Neural cell (in vitro differentiated cells): ENCODE measurements around the gene CLSTN1. TPM values are rescaled to one million over a fixed set of nuclear protein-coding genes. Genes with fewer than 3 reads are reported as not detected.

Experiments used
- H2AFZ ChIP-seq: fragments of 200-600, 300-800 bp; sonication (generic), shearing (Covaris generic); 2 replicates; pipeline ENCODE4 v1.6.0; 2014; ENCODE audit warnings: low read depth, mild to moderate bottlenecking, antibody characterized with exemption, low read length, moderate library complexity
- H3F3A ChIP-seq: fragments of 200-600 bp; shearing (Covaris generic); 2 replicates; pipeline ENCODE4 v1.6.1; 2016; ENCODE audit warnings: mild to moderate bottlenecking, moderate library complexity, mixed read lengths, antibody characterized with exemption, low read length; ENCODE audit not compliant: insufficient read depth, poor library complexity, severe bottlenecking
- H3K27ac ChIP-seq: fragments of 200-600, 300-800 bp; sonication (generic), shearing (Covaris generic); 2 replicates; pipeline ENCODE4 v1.5.1; 2014; ENCODE audit warnings: mild to moderate bottlenecking, low read length, moderate library complexity
- H3K27me3 ChIP-seq: fragments of 300-800, 200-600 bp; sonication (generic), shearing (Covaris generic); 2 replicates; pipeline ENCODE4 v1.6.0; 2014; ENCODE audit warnings: mild to moderate bottlenecking, low read depth, low read length, moderate library complexity; ENCODE audit not compliant: insufficient read depth
- H3K36me3 ChIP-seq: fragments of 300-800, 200-600 bp; sonication (generic), shearing (Covaris generic); 2 replicates; pipeline ENCODE4 v1.5.1; 2014; ENCODE audit warnings: mild to moderate bottlenecking, antibody characterized with exemption, low read length, moderate library complexity; ENCODE audit not compliant: insufficient read depth
- H3K4me2 ChIP-seq: fragments of 300-800, 200-600 bp; sonication (generic), shearing (Covaris generic); 2 replicates; pipeline ENCODE4 v1.6.0; 2014; ENCODE audit warnings: mild to moderate bottlenecking, low read length
- H3K4me3 ChIP-seq: fragments of 300-800, 200-600 bp; sonication (generic), shearing (Covaris generic); 2 replicates; pipeline ENCODE4 v1.5.1; 2014; ENCODE audit warnings: mild to moderate bottlenecking, low read length, moderate library complexity
- H3K79me2 ChIP-seq: fragments of 200-600 bp; shearing (Covaris generic); replicated peaks from 2 replicates; pipeline ENCODE4 v1.6.0; 2014; ENCODE audit warnings: mild to moderate bottlenecking, low read length, moderate library complexity; ENCODE audit not compliant: insufficient read depth
- H3K9ac ChIP-seq: fragments of 300-800, 200-600 bp; sonication (generic), shearing (Covaris generic); 2 replicates; pipeline ENCODE4 v1.6.1; 2016; ENCODE audit warnings: mild to moderate bottlenecking, low read length, mixed read lengths
- H3K9me2 ChIP-seq: fragments of 200-600 bp; shearing (Covaris generic); 2 replicates; pipeline ENCODE4 v1.6.1; 2016; ENCODE audit warnings: mild to moderate bottlenecking, low read length, mixed read lengths; ENCODE audit not compliant: insufficient read depth
- H3K9me3 ChIP-seq: fragments of 200-600, 300-800 bp; sonication (generic), shearing (Covaris generic); 2 replicates; pipeline ENCODE4 v1.6.1; 2016; ENCODE audit warnings: mild to moderate bottlenecking, mixed run types, low read length, moderate library complexity, mixed read lengths
- H4K20me1 ChIP-seq: fragments of 200-600 bp; shearing (Covaris generic); 2 replicates; pipeline ENCODE4 v1.6.1; 2016; ENCODE audit warnings: mild to moderate bottlenecking, mixed run types; ENCODE audit not compliant: insufficient read depth
- CTCF ChIP-seq: fragments of 450-650 bp; IDR thresholded peaks from 2 replicates; pipeline ENCODE4 v1.5.1; 2014; ENCODE audit warnings: antibody characterized with exemption, mild to moderate bottlenecking, moderate library complexity; ENCODE audit not compliant: poor library complexity, severe bottlenecking
- EP300 ChIP-seq: fragments of 450-650 bp; conservative IDR thresholded peaks from 2 replicates; pipeline ENCODE4 v1.6.1; 2014; ENCODE audit warnings: antibody characterized with exemption, mild to moderate bottlenecking, moderate library complexity; ENCODE audit not compliant: poor library complexity, severe bottlenecking
- EZH2 ChIP-seq: fragments of 200-600, 300-800 bp; shearing (Covaris generic), sonication (generic); IDR thresholded peaks from 2 replicates; pipeline ENCODE4 v1.6.1; 2014; ENCODE audit warnings: antibody characterized with exemption, low read length, borderline replicate concordance, mild to moderate bottlenecking; ENCODE audit not compliant: insufficient read depth, poor library complexity, severe bottlenecking
- MXI1 ChIP-seq: fragments of 450-650 bp; conservative IDR thresholded peaks from 2 replicates; pipeline ENCODE4 v1.6.1; 2014; ENCODE audit warnings: antibody characterized with exemption, mild to moderate bottlenecking; ENCODE audit not compliant: poor library complexity, severe bottlenecking
- POLR2AphosphoS5 ChIP-seq: IDR thresholded peaks from 2 replicates; pipeline ENCODE4 v1.6.1; 2012
- RAD21 ChIP-seq: fragments of 450-650 bp; conservative IDR thresholded peaks from 2 replicates; pipeline ENCODE4 v1.6.1; 2014; ENCODE audit warnings: antibody characterized with exemption, mild to moderate bottlenecking, moderate library complexity
- REST ChIP-seq: IDR thresholded peaks from 2 replicates; pipeline ENCODE4 v1.6.1; 2012; ENCODE audit warnings: borderline replicate concordance
- SMC3 ChIP-seq: fragments of 450-650 bp; conservative IDR thresholded peaks from 2 replicates; pipeline ENCODE4 v1.6.1; 2014; ENCODE audit warnings: antibody characterized with exemption, mild to moderate bottlenecking, moderate library complexity; ENCODE audit not compliant: poor library complexity
- TAF1 ChIP-seq: IDR thresholded peaks from 2 replicates; pipeline ENCODE4 v1.6.1; 2012; ENCODE audit warnings: low read depth
- polyA plus RNA-seq: library from polyadenylated mRNA; depleted of rRNA; stranded (reverse); fragments of >200 nt; gene quantifications from 2 replicates; pipeline ENCODE4 v1.2.3, GENCODE V29; 2014

Gene CLSTN1
- polyA plus RNA-seq, 1 donor from 2014 or later: 77.2 TPM

GRCh38 chr1:9842073-9842711, 18.4 kb upstream of the CLSTN1 start:
- Histone ChIP-seq H3K9ac (no peak overlapping the region), H3K27me3 (no peaks in the 10 kb centered on the region), H3K79me2 (no peaks in the 10 kb centered on the region), H4K20me1 (no peaks in the 10 kb centered on the region), H3K9me2 (no peaks in the 10 kb centered on the region), H3K27ac (no peak overlapping the region), H3F3A (no peaks in the 10 kb centered on the region), H3K4me3 (no peak overlapping the region), H3K4me2 (no peak overlapping the region), H3K9me3 (no peaks in the 10 kb centered on the region), H2AFZ (no peak overlapping the region), H3K36me3 (no peaks in the 10 kb centered on the region)
- TF ChIP-seq POLR2AphosphoS5: no peak
- TF ChIP-seq TAF1: no peak
- no peak for TF ChIP-seq MXI1
- TF ChIP-seq CTCF: no peak
- TF ChIP-seq REST: no peak
- TF ChIP-seq EZH2: no peak
- TF ChIP-seq SMC3: no peak
- TF ChIP-seq RAD21: no peak
- TF ChIP-seq EP300: no peak

GRCh38 chr1:9841460-9841859, 17.7 kb upstream of the CLSTN1 start:
- Histone ChIP-seq H3K27ac (no peak overlapping the region), H3K9ac (no peak overlapping the region), H4K20me1 (no peaks in the 10 kb centered on the region), H3K4me3 (no peak overlapping the region), H2AFZ (no peak overlapping the region), H3K4me2 (no peak overlapping the region), H3F3A (no peaks in the 10 kb centered on the region), H3K9me3 (no peaks in the 10 kb centered on the region), H3K36me3 (no peaks in the 10 kb centered on the region), H3K79me2 (no peaks in the 10 kb centered on the region), H3K27me3 (no peaks in the 10 kb centered on the region), H3K9me2 (no peaks in the 10 kb centered on the region)
- no peak for TF ChIP-seq SMC3
- TF ChIP-seq EZH2: no peak
- TF ChIP-seq CTCF: no peak
- no peak for TF ChIP-seq REST
- TF ChIP-seq TAF1: no peak
- no peak for TF ChIP-seq EP300
- TF ChIP-seq MXI1: no peak
- TF ChIP-seq POLR2AphosphoS5: no peak
- TF ChIP-seq RAD21: no peak
